ENCODE results near the gene PTPN4.

GRCh38 chr2:119736021-119736420 is 23.7 kb upstream of the PTPN4 start:
- TF ChIP-seq CTCF (conservative IDR thresholded peaks at IDR 0.05; ENCODE audit: low read length) (no peak), EZH2phosphoT487 (IDR thresholded peaks at IDR 0.05; ENCODE audit: borderline replicate concordance, low read depth, low read length) (no peak)

All from OCI-LY7 (cell line).